HPDE6-E6E7 (cell line): ENCODE data around the gene GRIA2.
"Not testable (repeated sequence)": the region's sequence is repeated elsewhere in the genome, so short reads cannot be mapped to it uniquely, and the experiment has no call there.

ENCODE experiments used
- DNase-seq: peaks from one replicate; pipeline ENCODE4 v3.0.0; 2011; ENCODE audit warnings: missing footprints; ENCODE audit errors: extremely low spot score

GRIA2 gene

DNA sequence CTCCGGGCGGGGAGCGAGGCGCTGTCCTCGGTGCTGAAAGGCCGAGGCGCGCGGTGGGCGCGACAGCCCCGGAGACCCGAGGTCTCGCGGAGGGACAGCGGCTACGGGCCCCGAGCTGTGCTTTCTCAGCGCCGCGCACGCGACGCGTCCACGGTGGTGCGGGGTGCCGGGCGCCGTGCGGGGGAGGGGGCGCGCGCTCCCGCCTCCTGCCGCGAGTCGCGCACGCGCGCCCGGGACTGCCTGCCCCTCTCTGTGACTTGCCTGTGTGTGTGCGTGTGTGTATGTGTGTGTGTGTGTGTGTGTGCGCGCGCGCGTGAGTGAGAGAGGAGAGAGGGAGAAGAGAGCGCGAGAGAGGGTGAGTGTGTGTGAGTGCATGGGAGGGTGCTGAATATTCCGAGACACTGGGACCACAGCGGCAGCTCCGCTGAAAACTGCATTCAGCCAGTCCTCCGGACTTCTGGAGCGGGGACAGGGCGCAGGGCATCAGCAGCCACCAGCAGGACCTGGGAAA, at the start of gene GRIA2:
GRIA2 (plus strand) TSS at position 358 of the 511 bp plus-strand sequence. CDS start 315 bp downstream, outside the sequence.
- peak; percentile 49 for DNase-seq

DNA sequence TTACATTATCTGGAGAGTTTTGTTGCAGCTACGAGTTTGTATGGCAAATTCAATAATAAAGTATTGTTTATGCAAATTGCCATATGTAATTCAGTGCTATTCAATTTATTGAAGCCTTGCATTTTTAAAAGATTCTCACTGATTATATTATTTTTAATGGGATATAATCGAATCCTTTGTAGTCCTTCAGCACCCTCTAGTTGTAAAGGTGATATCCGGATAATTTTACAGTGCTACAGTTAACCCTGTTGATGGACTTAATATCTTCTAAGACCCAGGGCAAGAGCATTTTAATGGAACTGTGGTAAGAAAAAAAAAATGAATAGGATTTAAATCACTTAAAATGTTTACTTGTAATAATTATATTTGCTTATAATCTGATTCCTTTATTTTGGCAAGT, 48.5 kb upstream of the GRIA2 start:
- no peak for DNase-seq

GRCh38 chr4:157180268-157180667, 40.3 kb upstream of the GRIA2 start:
- not testable (repeated sequence) for DNase-seq

- DNase-seq: no peak
Observed at GRCh38 chr4:157184300-157184699, 36.2 kb upstream of the GRIA2 start.

- no peak for DNase-seq
Observed at GRCh38 chr4:157185363-157185762, 35.2 kb upstream of the GRIA2 start.

- no peak for DNase-seq
Observed at GRCh38 chr4:157195374-157195773, 25.2 kb upstream of the GRIA2 start.

DNA sequence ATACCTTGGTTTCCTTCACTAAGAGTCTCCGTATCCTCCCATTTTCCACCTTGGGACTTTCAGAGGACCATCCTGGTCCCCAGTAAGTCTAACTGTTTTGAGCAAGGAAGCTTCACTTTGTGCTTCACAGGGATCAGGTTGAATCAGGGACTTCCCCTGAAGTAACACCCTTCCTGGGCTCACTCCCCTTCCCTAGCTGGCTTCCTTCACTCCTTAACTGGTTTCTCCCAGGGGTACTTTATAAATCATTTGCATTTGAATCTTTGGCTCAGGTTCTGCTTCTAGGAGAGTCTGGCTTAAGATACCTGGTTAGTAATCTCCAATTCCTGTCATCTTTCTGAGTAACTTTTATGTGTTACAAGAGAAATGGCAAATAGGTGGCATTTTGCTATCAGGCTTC, 24.5 kb upstream of the GRIA2 start:
- no peak for DNase-seq

DNA sequence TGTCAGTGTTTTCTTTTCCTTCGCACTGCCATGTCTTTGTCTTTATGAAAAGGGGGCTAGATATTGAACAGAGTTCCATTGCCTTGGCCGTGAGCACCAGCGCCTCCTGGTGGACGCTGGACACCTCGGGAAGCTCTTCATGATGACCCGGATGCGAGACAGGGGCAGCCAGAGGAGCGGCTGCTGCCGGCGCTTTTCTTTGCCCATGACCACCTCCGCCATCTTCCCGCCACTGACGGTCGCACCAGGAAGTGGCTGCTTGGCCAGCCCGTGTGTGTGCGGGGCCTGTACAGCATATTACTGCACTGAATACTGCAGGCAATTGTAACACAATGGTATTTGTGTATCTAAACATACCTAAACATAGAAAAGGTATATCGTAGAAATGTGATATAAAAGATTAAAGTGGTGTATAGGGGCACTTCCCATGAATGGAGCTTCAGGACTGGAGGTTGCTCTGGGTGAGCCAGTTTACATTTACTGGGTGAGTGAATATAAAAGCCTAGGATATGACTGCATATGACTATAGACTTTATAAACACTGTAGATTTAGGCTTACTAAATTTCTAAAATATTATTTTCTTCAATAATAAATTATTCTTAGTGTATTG, 15.8 kb upstream of the GRIA2 start:
- DNase-seq: no peak

DNA sequence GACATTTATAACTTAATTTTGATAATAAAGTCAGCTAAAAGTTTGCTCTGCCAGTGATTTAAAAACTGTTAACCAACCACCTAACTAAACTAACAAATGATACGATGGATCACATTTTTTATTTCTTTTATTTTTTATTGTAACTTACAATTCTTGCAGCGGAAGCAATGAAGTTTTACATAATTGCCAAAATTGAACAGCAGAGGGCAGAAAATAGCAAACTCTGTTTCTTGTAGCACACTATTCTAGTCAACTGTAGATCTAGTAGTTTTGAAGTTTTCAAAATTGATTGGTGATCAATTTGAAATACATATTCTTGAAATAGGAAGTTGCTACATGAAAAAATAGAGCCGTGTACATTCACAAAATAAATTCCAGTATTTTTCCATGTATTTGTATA, 2.8 kb upstream of the GRIA2 start:
- DNase-seq: no peak

DNA sequence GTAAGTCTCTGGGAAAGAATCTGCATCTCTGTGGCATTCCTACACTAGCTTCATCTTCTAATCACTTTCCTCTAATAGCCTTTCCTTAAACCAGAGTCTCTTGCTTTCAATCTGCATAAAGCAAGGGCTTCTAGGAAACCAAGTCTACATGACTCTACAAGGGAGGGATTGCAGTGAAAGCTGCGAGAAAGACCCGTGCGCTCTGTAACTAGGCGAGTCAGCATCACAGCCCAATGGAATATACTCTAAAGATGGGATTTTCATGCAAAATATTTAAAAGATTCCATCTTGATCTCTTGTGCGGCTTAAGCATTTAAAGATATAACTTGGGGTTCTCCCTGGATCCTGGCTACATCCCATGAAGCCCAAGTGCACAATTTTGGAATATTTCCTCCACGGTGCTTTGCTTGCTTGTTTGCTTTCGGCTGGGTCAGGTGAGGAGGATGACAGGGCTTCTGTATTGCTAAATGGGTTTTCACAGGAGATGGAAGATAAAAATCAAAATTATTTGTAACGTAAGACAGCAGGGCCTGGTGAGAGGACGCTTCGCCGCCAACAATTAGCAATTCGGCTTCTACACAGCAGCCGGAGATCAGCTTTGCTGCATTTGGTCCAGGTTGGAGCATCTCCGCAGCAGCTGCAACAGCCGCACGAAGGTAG, 687 bp upstream of the GRIA2 start:
- DNase-seq: no peak

- DNase-seq: no peak
Observed at GRCh38 chr4:157221426-157221894, 932 bp downstream of the GRIA2 start.

DNA sequence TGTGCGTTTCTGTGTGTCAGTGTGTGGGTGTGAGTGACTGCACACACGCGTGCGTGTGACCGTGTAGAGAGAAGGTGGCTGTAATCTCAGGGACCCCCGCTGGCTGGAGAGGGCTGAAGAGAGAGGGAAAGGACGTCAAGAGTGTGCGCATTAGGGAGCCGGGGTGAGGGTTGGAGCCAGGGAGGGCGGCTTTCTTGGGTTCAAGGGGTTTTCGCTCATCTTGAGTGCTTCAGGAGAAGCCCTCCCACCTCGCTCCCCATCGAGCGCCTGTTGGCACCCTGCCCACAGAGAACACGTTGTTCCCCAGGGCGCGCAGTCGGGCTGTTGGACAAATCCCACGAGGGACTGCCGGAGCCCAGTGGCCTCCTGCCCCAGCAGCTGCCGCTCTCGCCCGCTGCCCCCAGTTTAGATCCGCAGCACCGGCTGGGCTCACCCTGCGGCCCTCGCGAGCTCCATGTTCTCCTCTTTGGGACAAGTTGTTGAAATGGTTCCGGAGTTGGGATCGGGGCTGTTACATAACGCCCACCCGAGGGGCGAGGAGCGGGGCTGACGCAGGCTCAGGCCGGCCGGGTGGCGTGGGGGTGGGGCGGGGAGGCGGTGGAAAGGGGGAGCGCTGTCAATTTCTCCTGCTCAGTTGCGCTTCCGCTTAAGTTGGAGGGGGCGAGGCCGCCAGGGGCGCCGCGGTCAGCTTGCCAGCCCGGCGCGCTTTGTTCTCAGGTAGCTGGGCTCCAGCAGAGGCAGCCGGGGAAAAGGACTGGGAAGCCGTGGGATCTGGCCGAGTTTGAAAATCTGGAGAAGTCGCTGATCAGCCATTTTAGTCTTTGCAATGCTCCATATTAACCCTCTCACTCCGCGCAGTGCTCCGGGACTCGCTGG, 1.6 kb downstream of the GRIA2 start:
- no peak for DNase-seq

DNA sequence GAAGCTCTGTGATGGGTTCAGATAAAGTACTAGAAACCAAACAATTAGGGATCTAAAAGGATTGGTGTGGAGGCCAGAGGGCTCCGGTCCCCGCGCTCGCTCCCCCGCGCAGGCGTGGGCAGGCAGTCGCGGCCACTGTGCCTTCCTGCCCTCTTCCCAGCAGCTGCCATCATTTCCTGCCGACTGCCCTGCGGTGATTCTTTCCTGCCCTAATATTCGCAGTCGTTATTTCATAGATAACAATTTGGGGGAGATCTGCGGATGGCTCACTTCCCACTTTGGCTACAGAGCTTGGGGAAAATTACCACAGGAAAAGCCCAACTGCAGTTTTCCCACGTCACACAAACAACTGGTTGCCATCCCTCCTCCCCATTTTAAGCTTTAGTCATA, 2.2 kb downstream of the GRIA2 start:
- no peak for DNase-seq

DNA sequence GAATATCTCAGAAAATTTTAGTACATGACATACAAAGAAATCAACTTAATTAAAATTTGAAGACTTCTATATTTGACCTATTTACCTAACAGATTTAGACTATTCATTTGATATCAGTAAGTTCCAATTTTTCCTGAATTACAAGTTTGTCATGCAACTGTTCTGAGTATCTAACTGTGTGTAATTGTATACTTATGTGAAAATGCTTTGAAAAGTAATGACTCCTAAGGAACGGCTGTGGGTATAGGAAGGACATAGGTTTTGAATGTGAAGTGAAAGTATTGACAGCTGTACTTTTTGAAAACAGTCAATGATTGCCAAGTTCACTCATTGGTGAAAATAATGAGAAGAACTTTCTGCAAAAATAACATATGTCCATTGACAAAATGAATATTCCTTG, 2.9 kb downstream of the GRIA2 start:
- no peak for DNase-seq

- no peak for DNase-seq
Observed at GRCh38 chr4:157225096-157225495, 4.6 kb downstream of the GRIA2 start.

GRCh38 chr4:157226035-157226434, 5.5 kb downstream of the GRIA2 start:
- no peak for DNase-seq

- DNase-seq: no peak
Observed at GRCh38 chr4:157226601-157227000, 6.1 kb downstream of the GRIA2 start.

- no peak for DNase-seq
Observed at GRCh38 chr4:157231525-157231924, 11.0 kb downstream of the GRIA2 start.

GRCh38 chr4:157242871-157243270, 22.3 kb downstream of the GRIA2 start:
- no peak for DNase-seq

- no peak for DNase-seq
Observed at GRCh38 chr4:157244348-157244747, 23.8 kb downstream of the GRIA2 start.

GRCh38 chr4:157245351-157245750, 24.8 kb downstream of the GRIA2 start:
- DNase-seq: no peak

DNA sequence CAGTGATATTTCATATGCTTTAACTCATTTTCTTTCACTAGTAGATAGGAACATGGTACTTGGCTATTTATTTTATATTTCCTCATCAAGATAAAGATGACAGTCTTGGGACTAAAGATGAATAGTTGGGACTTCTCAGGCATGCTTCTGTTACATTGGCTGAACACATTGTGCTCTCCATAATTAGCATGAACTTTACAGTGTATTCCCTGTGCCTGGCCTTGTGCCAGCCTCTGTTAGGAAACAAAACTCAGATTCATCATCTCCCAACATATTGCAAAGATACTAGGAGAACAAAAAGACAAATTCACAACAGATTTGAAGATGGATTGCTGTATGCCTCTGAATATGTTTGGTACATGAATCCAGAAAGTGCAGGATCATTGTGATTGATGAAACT, 26.4 kb downstream of the GRIA2 start:
- no peak for DNase-seq
